NCI-H146 treated with DMSO at 0.1 percent for 48 hours (cell line): ENCODE measurements around the gene MRPL2.

Experiments
- DNase-seq: peaks from one replicate; lab custom pipeline; 2025; ENCODE audit not compliant: unreplicated experiment; lab: John Stamatoyannopoulos, UW

MRPL2 gene

GRCh38 chr6:43021270-43022047 is 37.8 kb downstream of the MRPL2 start, which contains the start of gene RRP36:
Gene RRP36, plus strand, starts transcription at chr6:43021623. Its CDS starts 32 bp downstream, at chr6:43021655.
- peak; percentile 56 for DNase-seq

- DNase-seq, result no peak
Measured at GRCh38 chr6:43020847-43021246, 38.4 kb downstream of the MRPL2 start.

- no peak for DNase-seq
Measured at GRCh38 chr6:43020052-43020705, 39.1 kb downstream of the MRPL2 start.

GRCh38 chr6:43019152-43019551 is 40.1 kb downstream of the MRPL2 start:
- DNase-seq, result no peak

GRCh38 chr6:43016943-43017334 is 42.3 kb downstream of the MRPL2 start:
- no peak for DNase-seq

GRCh38 chr6:43016176-43016942 is 42.9 kb downstream of the MRPL2 start:
- DNase-seq, result no peak

- DNase-seq, result peak; percentile 63
Measured at GRCh38 chr6:43014434-43014909, 44.8 kb downstream of the MRPL2 start.

- peak; percentile 100 for DNase-seq
Measured at GRCh38 chr6:43013843-43014433, 45.3 kb downstream of the MRPL2 start, which contains the start of the genes KLHDC3 and MEA1. Gene KLHDC3, plus strand, starts transcription at chr6:43014249. Its CDS starts 2,944 bp downstream, at chr6:43017193. Gene MEA1, minus strand, starts transcription at chr6:43013946. Its CDS starts 133 bp downstream, at chr6:43013813.

- DNase-seq, result peak; percentile 48
Measured at GRCh38 chr6:43013097-43013842, 46.0 kb downstream of the MRPL2 start.

GRCh38 chr6:43012364-43012763 is 46.9 kb downstream of the MRPL2 start:
- DNase-seq, result no peak

- DNase-seq, result no peak
Measured at GRCh38 chr6:43011207-43011606, 48.0 kb downstream of the MRPL2 start.

GRCh38 chr6:43009124-43009523 is 50.1 kb downstream of the MRPL2 start:
- DNase-seq, result no peak

GRCh38 chr6:43007126-43007525 is 52.1 kb downstream of the MRPL2 start:
- DNase-seq, result no peak

- DNase-seq, result no peak
Measured at GRCh38 chr6:43006251-43006650, 53.0 kb downstream of the MRPL2 start.

GRCh38 chr6:43005844-43006243 is 53.4 kb downstream of the MRPL2 start:
- DNase-seq, result no peak
